Spleen (tissue), 11 donors: ENCODE results near the gene MADD. TPM values are rescaled to one million over a fixed set of nuclear protein-coding genes. Genes with fewer than 3 reads are reported as not detected.

Experiments used
- DNase-seq: peaks from one replicate; pipeline ENCODE4 v3.0.0-alpha.2; 2020
- H3K27ac ChIP-seq, 8 donors: fragments of 200-600 bp; sonication (generic) in 7 of 8; 1 replicate in 4 of 8; 2 replicates in 4 of 8; pipeline versions ENCODE4 v1.5.0 to v1.8.0; 2016 to 2021; ENCODE audit warnings: inconsistent platforms in 4 of 8, mild to moderate bottlenecking in 4 of 8, moderate library complexity in 1 of 8
- H3K27me3 ChIP-seq, 7 donors: fragments of 200-600 bp; sonication (generic) in 6 of 7; replicated peaks in 1 of 7; 1 replicate in 4 of 7; 2 replicates in 3 of 7; pipeline versions ENCODE4 v1.5.0 to v1.8.0; 2016 to 2021; ENCODE audit warnings: inconsistent platforms in 3 of 7, mild to moderate bottlenecking in 1 of 7
- H3K36me3 ChIP-seq, 6 donors: fragments of 200-600 bp; sonication (generic) in 5 of 6; 1 replicate in 4 of 6; 2 replicates in 2 of 6; pipeline versions ENCODE4 v1.5.0 to v1.8.0; 2016 to 2021; ENCODE audit warnings: inconsistent platforms in 2 of 6
- H3K4me1 ChIP-seq, 6 donors: fragments of 200-600 bp; sonication (generic) in 5 of 6; 1 replicate in 3 of 6; 2 replicates in 3 of 6; pipeline versions ENCODE4 v1.5.0 to v1.8.0; 2016 to 2021; ENCODE audit warnings: inconsistent platforms in 3 of 6
- H3K4me3 ChIP-seq, 8 donors: fragments of 200-600 bp; sonication (generic) in 7 of 8; 1 replicate in 4 of 8; 2 replicates in 4 of 8; pipeline versions ENCODE4 v1.5.0 to v1.8.0; 2016 to 2021; ENCODE audit warnings: inconsistent platforms in 4 of 8, mild to moderate bottlenecking in 4 of 8, moderate library complexity in 2 of 8
- H3K9me3 ChIP-seq, 8 donors: fragments of 200-600 bp; sonication (generic) in 7 of 8; 1 replicate in 4 of 8; 2 replicates in 4 of 8; pipeline versions ENCODE4 v1.5.0 to v1.8.0; 2016 to 2021; ENCODE audit warnings: inconsistent platforms in 4 of 8
- CTCF ChIP-seq, 11 experiments: fragments of 200-600 bp in 7 of 11; fragments of 450-650 bp in 4 of 11; sonication (generic) in 4 of 11; IDR thresholded peaks in 8 of 11; conservative IDR thresholded peaks in 3 of 11; 1 replicate in 7 of 11; 2 replicates in 4 of 11; pipeline versions ENCODE4 v1.4.0 to v1.8.0; 2016 to 2021; ENCODE audit warnings: antibody characterized with exemption in 11 of 11, inconsistent platforms in 4 of 11, mild to moderate bottlenecking in 1 of 11
- POLR2A ChIP-seq, 3 donors: fragments of 450-650 bp; IDR thresholded peaks; one replicate each; pipeline ENCODE4 v1.5.1; 2017; ENCODE audit warnings: antibody characterized with exemption in 3 of 3, mild to moderate bottlenecking in 1 of 3
- POLR2AphosphoS5 ChIP-seq, 3 donors: sonication (generic); formaldehyde crosslinking; IDR thresholded peaks; one replicate each; pipeline ENCODE4 v1.5.1; 2017; ENCODE audit warnings: antibody characterized with exemption in 3 of 3
- WGBS, 5 donors: extraction: QIAGEN DNeasy Blood & Tissue Kit in 3 of 5; methylation state at CpG; one replicate each; pipeline versions ENCODE4 v1.1.5 to v1.1.7; 2013 to 2018; 5-methylcytosine and 5-hydroxymethylcytosine counted together
- intact Hi-C: fragments of 100-400 bp; cut with DNase I; formaldehyde crosslinking; loops from one replicate; pipeline ENCODE4 v1.15.0; 2023; ENCODE audit warnings: low total_unique reads
- polyA plus RNA-seq, 3 donors: library from polyadenylated mRNA; stranded (reverse); fragments of 200-250 nt; gene quantifications; one replicate each; pipeline ENCODE4 v1.2.1, GENCODE V29; 2013
- total RNA-seq, 7 donors: library from RNA; depleted of rRNA in 3 of 7; stranded (reverse); fragments of >200 nt in 3 of 7; fragmentation: NEBNext Ultra II Directional in 4 of 7; extraction: Animal tissue kit (Norgen Biotek cat#: 25700) in 4 of 7; gene quantifications; one replicate each; pipeline versions ENCODE4 v1.1.0 to v1.2.1, GENCODE V29; 2016 to 2021
- donor health status: healthy with polysubstance abuse.
- donor health status: DM: no; HTN: no; CAD: no; lungs with moderate emphysema.
- donor health status: DM: no; HTN: no; CAD: no.
- donor health status: Bipolar disorder and iron deficiency.
- donor health status: healthy.
- donor health status: DM: no; HTN: no; CAD: no.
- donor health status: DM: yes; HTN: yes; CAD: no.

The MADD gene
- total and polyA plus RNA-seq, 10 donors, result 15.7 to 82.4 (median 63.3) TPM

- Histone ChIP-seq H3K4me1 (peaks cover 4 to 62% (median 35%) of the 10 kb centered on the region in 6 donors), H3K9me3 (no peaks in the 10 kb centered on the region), H3K27ac (peak overlapping the region; percentile 83 to 98 (median 94)), H3K27me3 (no peaks in the 10 kb centered on the region), H3K36me3 (peaks cover 0 to 47% (median 6%) of the 10 kb centered on the region in 6 donors), H3K4me3 (peak overlapping the region in 5 of 8 donors; percentile 51 to 77 (median 56))
- TF ChIP-seq POLR2A (IDR thresholded peaks at IDR 0.05), result no peak
- TF ChIP-seq POLR2AphosphoS5 (IDR thresholded peaks at IDR 0.05), result no peak
- TF ChIP-seq CTCF (IDR thresholded peaks at IDR 0.05 in 8 of 11, conservative IDR thresholded peaks at IDR 0.05 in 3 of 11), result no peak
- intact Hi-C loops, result no loop called here
- peak; percentile 78 for DNase-seq
These were observed 108.9 kb downstream of the MADD start for GRCh38 chr11:47378836-47379170.

GRCh38 chr11:47379317-47379716 is 109.4 kb downstream of the MADD start:
- Histone ChIP-seq H3K27me3 (no peaks in the 10 kb centered on the region), H3K27ac (peak overlapping the region in 7 of 8 donors; percentile 83 to 98 (median 97)), H3K4me1 (peaks cover 2 to 57% (median 30%) of the 10 kb centered on the region in 6 donors), H3K36me3 (peaks cover 0 to 42% (median 4%) of the 10 kb centered on the region in 6 donors), H3K9me3 (no peaks in the 10 kb centered on the region), H3K4me3 (no peak overlapping the region)
- no peak for TF ChIP-seq POLR2A (IDR thresholded peaks at IDR 0.05)
- TF ChIP-seq POLR2AphosphoS5 (IDR thresholded peaks at IDR 0.05), result no peak
- no peak for TF ChIP-seq CTCF (IDR thresholded peaks at IDR 0.05 in 8 of 11, conservative IDR thresholded peaks at IDR 0.05 in 3 of 11)
- intact Hi-C loops, result no loop called here
- WGBS, 5 donors, result 89 to 98% (median 95%) methylated on average over 2 of the region's 2 CpGs
- DNase-seq, result no peak

Other genes starting within 250 kb of the MADD start
- 100 to 1,000 TPM in 4 of 7 donors, 10 to 100 TPM in 3; 83.3 to 216 (median 109) TPM for gene ARFGAP2, start 93.3 kb upstream of the MADD start, total RNA-seq
- 10 to 100 TPM; 46.7 to 79.9 (median 56.1) TPM for gene ARFGAP2, start 93.3 kb upstream of the MADD start, polyA plus RNA-seq
- gene PACSIN3, start 83.7 kb upstream of the MADD start, total RNA-seq, result 10 to 100 TPM in 1 of 7 donors, 1 to 10 TPM in 6; 2.4 to 13.0 (median 4.4) TPM
- 1 to 10 TPM; 1.2 to 3.5 (median 1.4) TPM for gene PACSIN3, start 83.7 kb upstream of the MADD start, polyA plus RNA-seq
- 10 to 100 TPM; 29.5 to 66.3 (median 42.5) TPM for gene DDB2, start 55.2 kb upstream of the MADD start, total RNA-seq
- gene DDB2, start 55.2 kb upstream of the MADD start, polyA plus RNA-seq, result 100 to 1,000 TPM in 1 of 3 donors, 10 to 100 TPM in 2; 49.4 to 173 (median 72.7) TPM
- gene ACP2, start 21.3 kb upstream of the MADD start, total RNA-seq, result 100 to 1,000 TPM in 2 of 7 donors, 10 to 100 TPM in 5; 43.9 to 113 (median 59.8) TPM
- gene ACP2, start 21.3 kb upstream of the MADD start, polyA plus RNA-seq, result 10 to 100 TPM; 18.9 to 34.4 (median 19.9) TPM
- gene NR1H3, start 12.1 kb upstream of the MADD start, total RNA-seq, result 100 to 1,000 TPM in 5 of 7 donors, 10 to 100 TPM in 2; 59.1 to 129 (median 119) TPM
- 100 to 1,000 TPM; 136 to 227 (median 219) TPM for gene NR1H3, start 12.1 kb upstream of the MADD start, polyA plus RNA-seq
- gene MYBPC3, start 82.6 kb downstream of the MADD start, total RNA-seq, result 1 to 10 TPM in 5 of 7 donors, under 1 TPM in 2; 0.91 to 4.7 (median 1.5) TPM
- 1 to 10 TPM in 2 of 3 donors, under 1 TPM in 1; 0.49 to 2.2 (median 1.4) TPM for gene MYBPC3, start 82.6 kb downstream of the MADD start, polyA plus RNA-seq
- gene SPI1, start 108.4 kb downstream of the MADD start, total RNA-seq, result 100 to 1,000 TPM in 6 of 7 donors, 10 to 100 TPM in 1; 95.7 to 366 (median 198) TPM
- gene SPI1, start 108.4 kb downstream of the MADD start, polyA plus RNA-seq, result 100 to 1,000 TPM in 1 of 3 donors, 10 to 100 TPM in 2; 84.2 to 128 (median 91.8) TPM
- gene SLC39A13, start 138.5 kb downstream of the MADD start, total RNA-seq, result 10 to 100 TPM; 26.3 to 48.4 (median 43.2) TPM
- 10 to 100 TPM; 21.7 to 40.2 (median 26.0) TPM for gene SLC39A13, start 138.5 kb downstream of the MADD start, polyA plus RNA-seq
- 10 to 100 TPM; 59.7 to 80.8 (median 66.4) TPM for gene PSMC3, start 156.3 kb downstream of the MADD start, total RNA-seq
- 100 to 1,000 TPM in 1 of 3 donors, 10 to 100 TPM in 2; 64.3 to 105 (median 90.0) TPM for gene PSMC3, start 156.3 kb downstream of the MADD start, polyA plus RNA-seq
- gene RAPSN, start 179.0 kb downstream of the MADD start, total RNA-seq, result 1 to 10 TPM in 3 of 7 donors, under 1 TPM in 2, not detected in 2; 0.42 to 1.6 (median 1.2) TPM
- gene RAPSN, start 179.0 kb downstream of the MADD start, polyA plus RNA-seq, result 1 to 10 TPM in 1 of 3 donors, under 1 TPM in 2; 0.53 to 1.5 (median 0.74) TPM